Prostate gland (tissue), 2 donors: ENCODE results near the gene PIK3R6.

Experiments
- POLR2A ChIP-seq: fragments of 450-650 bp; IDR thresholded peaks from one replicate; pipeline ENCODE4 v1.6.1; 2016; ENCODE audit warnings: antibody characterized with exemption, mild to moderate bottlenecking
- TF ChIP-seq, protein P1 (sequence below), 4 experiments: fragments of 200-600 bp in 2 of 4; fragments of 450-650 bp in 2 of 4; sonication (generic) in 2 of 4; IDR thresholded peaks; 1 replicate in 3 of 4; 2 replicates in 1 of 4; pipeline ENCODE4 v1.5.1; 2016 to 2019; ENCODE audit warnings: antibody characterized with exemption in 4 of 4, mild to moderate bottlenecking in 2 of 4, moderate library complexity in 2 of 4

DNA sequence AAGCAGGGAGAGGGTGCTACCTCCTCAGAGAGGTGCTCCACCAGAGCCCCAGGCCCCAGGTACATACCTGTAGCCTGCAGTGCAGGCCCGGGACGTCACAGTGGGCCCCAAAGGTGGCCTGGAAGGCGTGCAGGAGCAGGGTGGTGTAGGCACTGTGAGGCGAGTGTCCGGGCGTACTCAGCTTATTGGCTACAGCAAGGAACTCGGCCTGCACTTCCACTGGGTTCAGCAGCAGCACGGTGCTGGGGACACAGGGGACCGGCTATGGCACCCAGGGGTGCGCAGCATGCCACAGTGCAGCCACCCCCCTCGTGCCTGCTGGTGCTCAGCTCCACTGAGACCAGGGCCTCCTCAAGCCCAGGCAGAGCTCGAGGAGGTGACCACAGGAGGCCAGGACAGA lies 23.2 kb upstream of the PIK3R6 start:
- no peak for TF ChIP-seq POLR2A
- TF ChIP-seq, protein P1, sequence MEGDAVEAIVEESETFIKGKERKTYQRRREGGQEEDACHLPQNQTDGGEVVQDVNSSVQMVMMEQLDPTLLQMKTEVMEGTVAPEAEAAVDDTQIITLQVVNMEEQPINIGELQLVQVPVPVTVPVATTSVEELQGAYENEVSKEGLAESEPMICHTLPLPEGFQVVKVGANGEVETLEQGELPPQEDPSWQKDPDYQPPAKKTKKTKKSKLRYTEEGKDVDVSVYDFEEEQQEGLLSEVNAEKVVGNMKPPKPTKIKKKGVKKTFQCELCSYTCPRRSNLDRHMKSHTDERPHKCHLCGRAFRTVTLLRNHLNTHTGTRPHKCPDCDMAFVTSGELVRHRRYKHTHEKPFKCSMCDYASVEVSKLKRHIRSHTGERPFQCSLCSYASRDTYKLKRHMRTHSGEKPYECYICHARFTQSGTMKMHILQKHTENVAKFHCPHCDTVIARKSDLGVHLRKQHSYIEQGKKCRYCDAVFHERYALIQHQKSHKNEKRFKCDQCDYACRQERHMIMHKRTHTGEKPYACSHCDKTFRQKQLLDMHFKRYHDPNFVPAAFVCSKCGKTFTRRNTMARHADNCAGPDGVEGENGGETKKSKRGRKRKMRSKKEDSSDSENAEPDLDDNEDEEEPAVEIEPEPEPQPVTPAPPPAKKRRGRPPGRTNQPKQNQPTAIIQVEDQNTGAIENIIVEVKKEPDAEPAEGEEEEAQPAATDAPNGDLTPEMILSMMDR (IDR thresholded peaks at IDR 0.05) = no peak
